ENCODE data around the gene HEATR9. TPM values are rescaled to one million over a fixed set of nuclear protein-coding genes. Genes with fewer than 3 reads are reported as not detected.

HEATR9 gene
- 0.09 TPM in 1 of 2 replicates, not detected in the other for total RNA-seq (ENCODE audit: low replicate concordance)

GRCh38 chr17:35868737-35869136 is at the start of gene HEATR9:
HEATR9 (minus strand) TSS chr17:35868891; CDS start chr17:35868742, 149 bp downstream.
- no peak for TF ChIP-seq CTCF (IDR thresholded peaks at IDR 0.05; ENCODE audit: insufficient read depth, low read length)
- no peak for DNase-seq (ENCODE audit: low read depth)
- H3K4me3 ChIP-seq (ENCODE audit: low read depth, low read length): no peak within 1 kb of the TSS

GRCh38 chr17:35917519-35918213 is 49.0 kb upstream of the HEATR9 start:
- no peak for TF ChIP-seq CTCF (IDR thresholded peaks at IDR 0.05; ENCODE audit: insufficient read depth, low read length)
- no peak overlapping the region for H3K4me3 ChIP-seq (ENCODE audit: low read depth, low read length)
- DNase-seq (ENCODE audit: low read depth): no peak

- H3K4me3 ChIP-seq (ENCODE audit: low read depth, low read length): no peak overlapping the region
- DNase-seq (ENCODE audit: low read depth): no peak
- TF ChIP-seq CTCF (IDR thresholded peaks at IDR 0.05; ENCODE audit: insufficient read depth, low read length): no peak
Measured at GRCh38 chr17:35915153-35915964, 46.7 kb upstream of the HEATR9 start.

- no peak overlapping the region for H3K4me3 ChIP-seq (ENCODE audit: low read depth, low read length)
- DNase-seq (ENCODE audit: low read depth): no peak
- no peak for TF ChIP-seq CTCF (IDR thresholded peaks at IDR 0.05; ENCODE audit: insufficient read depth, low read length)
Measured at GRCh38 chr17:35914354-35914753, 45.7 kb upstream of the HEATR9 start.

- no peak for TF ChIP-seq CTCF (IDR thresholded peaks at IDR 0.05; ENCODE audit: insufficient read depth, low read length)
- no peak for DNase-seq (ENCODE audit: low read depth)
Measured at GRCh38 chr17:35913609-35914008, 44.9 kb upstream of the HEATR9 start.

GRCh38 chr17:35912942-35913341 is 44.3 kb upstream of the HEATR9 start:
- no peak for DNase-seq (ENCODE audit: low read depth)
- no peak overlapping the region for H3K4me3 ChIP-seq (ENCODE audit: low read depth, low read length)
- TF ChIP-seq CTCF (IDR thresholded peaks at IDR 0.05; ENCODE audit: insufficient read depth, low read length): no peak

More at GRCh38 chr17:35913609-35914008, 44.9 kb upstream of the HEATR9 start:
- no peak overlapping the region for H3K4me3 ChIP-seq (ENCODE audit: low read depth, low read length)
